ENCODE data around the gene DAB1.
"Not testable (repeated sequence)": the region's sequence is repeated elsewhere in the genome, so short reads cannot be mapped to it uniquely, and the experiment has no call there.

The DAB1 gene

GRCh38 chr1:57117753-57118152, 306.1 kb downstream of the DAB1 start:
- no peak for DNase-seq (ENCODE audit: low spot score)

GRCh38 chr1:57116871-57117270, 307.0 kb downstream of the DAB1 start:
- DNase-seq (ENCODE audit: low spot score): no peak

GRCh38 chr1:57115030-57115614, 308.7 kb downstream of the DAB1 start:
- no peak for DNase-seq (ENCODE audit: low spot score)

- DNase-seq (ENCODE audit: low spot score): no peak
Measured at GRCh38 chr1:57112148-57112547, 311.7 kb downstream of the DAB1 start.

GRCh38 chr1:57111175-57111574, 312.7 kb downstream of the DAB1 start:
- DNase-seq (ENCODE audit: low spot score): no peak

- DNase-seq (ENCODE audit: low spot score): no peak
Measured at GRCh38 chr1:57109883-57110282, 314.0 kb downstream of the DAB1 start.

GRCh38 chr1:57109247-57109646, 314.6 kb downstream of the DAB1 start:
- no peak for DNase-seq (ENCODE audit: low spot score)

GRCh38 chr1:57106296-57106695, 317.6 kb downstream of the DAB1 start:
- DNase-seq (ENCODE audit: low spot score): no peak

- no peak for DNase-seq (ENCODE audit: low spot score)
Measured at GRCh38 chr1:57102561-57103326, 321.1 kb downstream of the DAB1 start.

GRCh38 chr1:57101209-57101608, 322.7 kb downstream of the DAB1 start:
- DNase-seq (ENCODE audit: low spot score): no peak

- DNase-seq (ENCODE audit: low spot score): no peak
Measured at GRCh38 chr1:57094749-57095148, 329.1 kb downstream of the DAB1 start.

- DNase-seq (ENCODE audit: low spot score): no peak
Measured at GRCh38 chr1:57093122-57093521, 330.7 kb downstream of the DAB1 start.

GRCh38 chr1:57091642-57092041, 332.2 kb downstream of the DAB1 start:
- DNase-seq (ENCODE audit: low spot score): no peak

GRCh38 chr1:57089855-57090254, 334.0 kb downstream of the DAB1 start:
- no peak for DNase-seq (ENCODE audit: low spot score)

GRCh38 chr1:57089221-57089620, 334.6 kb downstream of the DAB1 start:
- DNase-seq (ENCODE audit: low spot score): no peak

GRCh38 chr1:57088653-57089052, 335.2 kb downstream of the DAB1 start:
- DNase-seq (ENCODE audit: low spot score): no peak

- not testable (repeated sequence) for DNase-seq (ENCODE audit: low spot score)
Measured at GRCh38 chr1:57087660-57088059, 336.2 kb downstream of the DAB1 start.

GRCh38 chr1:57086154-57086553, 337.7 kb downstream of the DAB1 start:
- DNase-seq (ENCODE audit: low spot score): no peak

- DNase-seq (ENCODE audit: low spot score): no peak
Measured at GRCh38 chr1:57084701-57085100, 339.2 kb downstream of the DAB1 start.

- DNase-seq (ENCODE audit: low spot score): no peak
Measured at GRCh38 chr1:57082711-57083439, 341.0 kb downstream of the DAB1 start.

- no peak for DNase-seq (ENCODE audit: low spot score)
Measured at GRCh38 chr1:57079454-57080157, 344.3 kb downstream of the DAB1 start.

- no peak for DNase-seq (ENCODE audit: low spot score)
Measured at GRCh38 chr1:57072401-57073110, 351.3 kb downstream of the DAB1 start.

All from RKO (cell line).